Body of pancreas (tissue), 4 donors: ENCODE measurements around the gene BLOC1S3.

ENCODE experiments used
- POLR2A ChIP-seq, 3 donors: fragments of 450-650 bp; IDR thresholded peaks; one replicate each; pipeline ENCODE4 v1.6.1; 2016; ENCODE audit warnings: antibody characterized with exemption in 3 of 3, mild to moderate bottlenecking in 2 of 3
- TF ChIP-seq, protein P1 (sequence below), 7 experiments: fragments of 450-650 bp in 4 of 7; fragments of 200-600 bp in 3 of 7; sonication (generic) in 3 of 7; IDR thresholded peaks; one replicate each; pipeline ENCODE4 v1.5.1; 2016 to 2019; ENCODE audit warnings: antibody characterized with exemption in 7 of 7

GRCh38 chr19:45175515-45176345 is 2.9 kb upstream of the BLOC1S3 start:
- TF ChIP-seq, protein P1, sequence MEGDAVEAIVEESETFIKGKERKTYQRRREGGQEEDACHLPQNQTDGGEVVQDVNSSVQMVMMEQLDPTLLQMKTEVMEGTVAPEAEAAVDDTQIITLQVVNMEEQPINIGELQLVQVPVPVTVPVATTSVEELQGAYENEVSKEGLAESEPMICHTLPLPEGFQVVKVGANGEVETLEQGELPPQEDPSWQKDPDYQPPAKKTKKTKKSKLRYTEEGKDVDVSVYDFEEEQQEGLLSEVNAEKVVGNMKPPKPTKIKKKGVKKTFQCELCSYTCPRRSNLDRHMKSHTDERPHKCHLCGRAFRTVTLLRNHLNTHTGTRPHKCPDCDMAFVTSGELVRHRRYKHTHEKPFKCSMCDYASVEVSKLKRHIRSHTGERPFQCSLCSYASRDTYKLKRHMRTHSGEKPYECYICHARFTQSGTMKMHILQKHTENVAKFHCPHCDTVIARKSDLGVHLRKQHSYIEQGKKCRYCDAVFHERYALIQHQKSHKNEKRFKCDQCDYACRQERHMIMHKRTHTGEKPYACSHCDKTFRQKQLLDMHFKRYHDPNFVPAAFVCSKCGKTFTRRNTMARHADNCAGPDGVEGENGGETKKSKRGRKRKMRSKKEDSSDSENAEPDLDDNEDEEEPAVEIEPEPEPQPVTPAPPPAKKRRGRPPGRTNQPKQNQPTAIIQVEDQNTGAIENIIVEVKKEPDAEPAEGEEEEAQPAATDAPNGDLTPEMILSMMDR (IDR thresholded peaks at IDR 0.05): no peak
- TF ChIP-seq POLR2A (IDR thresholded peaks at IDR 0.05): no peak
